ENCODE results near the gene NOA1. TPM values are rescaled to one million over a fixed set of nuclear protein-coding genes. Genes with fewer than 3 reads are reported as not detected.
A peak's percentile ranks its signal among the peaks of the same experiment; 100 is the strongest.

The NOA1 gene
- 10 to 100 TPM; 11.3 to 13.3 TPM for total RNA-seq
- polyA plus RNA-seq (ENCODE audit: insufficient read length in 6 of 6), result 10 to 100 TPM; 22.6 to 23.7 (median 23.3) TPM
- long read RNA-seq, donor 1, transcript NOA1-201 (7 exons, 3,415 nt), result major isoform, 23 of 37 reads
- long read RNA-seq, donor 1, partial matches to known transcripts, result 14 of 37 reads
- long read RNA-seq, donor 1, other reads (novel, unspliced or antisense), result 0 of 37 reads
- long read RNA-seq, donor 2, transcript NOA1-201 (7 exons, 3,415 nt), result major isoform, 14 of 20 reads
- long read RNA-seq, donor 2, partial matches to known transcripts, result 6 of 20 reads
- long read RNA-seq, donor 2, other reads (novel, unspliced or antisense), result 0 of 20 reads
- long read RNA-seq, donor 3, transcript NOA1-201 (7 exons, 3,415 nt), result major isoform, 16 of 16 reads
- long read RNA-seq, donor 3, partial matches to known transcripts, result 0 of 16 reads
- long read RNA-seq, donor 3, other reads (novel, unspliced or antisense), result 0 of 16 reads
- long read RNA-seq, donor 4, transcript NOA1-201 (7 exons, 3,415 nt), result major isoform, 19 of 25 reads
- long read RNA-seq, donor 4, partial matches to known transcripts, result 5 of 25 reads
- long read RNA-seq, donor 4, other reads (novel, unspliced or antisense), result 1 of 25 reads
- long read RNA-seq, donor 5, transcript NOA1-201 (7 exons, 3,415 nt), result major isoform, 23 of 23 reads
- long read RNA-seq, donor 5, partial matches to known transcripts, result 0 of 23 reads
- long read RNA-seq, donor 5, other reads (novel, unspliced or antisense), result 0 of 23 reads
- long read RNA-seq, donor 6, transcript NOA1-201 (7 exons, 3,415 nt), result major isoform, 15 of 125 reads
- long read RNA-seq, donor 6, partial matches to known transcripts, result 93 of 125 reads
- long read RNA-seq, donor 6, other reads (novel, unspliced or antisense), result 17 of 125 reads
- long read RNA-seq, donor 7, transcript NOA1-201 (7 exons, 3,415 nt), result major isoform, 9 of 9 reads
- long read RNA-seq, donor 7, partial matches to known transcripts, result 0 of 9 reads
- long read RNA-seq, donor 7, other reads (novel, unspliced or antisense), result 0 of 9 reads
- long read RNA-seq, donor 8, transcript NOA1-201 (7 exons, 3,415 nt), result major isoform, 25 of 25 reads
- long read RNA-seq, donor 8, partial matches to known transcripts, result 0 of 25 reads
- long read RNA-seq, donor 8, other reads (novel, unspliced or antisense), result 0 of 25 reads
- long read RNA-seq, donor 9, result 0 reads
- long read RNA-seq, donor 10, transcript NOA1-201 (7 exons, 3,415 nt), result major isoform, 8 of 9 reads
- long read RNA-seq, donor 10, partial matches to known transcripts, result 1 of 9 reads
- long read RNA-seq, donor 10, other reads (novel, unspliced or antisense), result 0 of 9 reads
- long read RNA-seq, donor 11, transcript NOA1-201 (7 exons, 3,415 nt), result major isoform, 8 of 8 reads
- long read RNA-seq, donor 11, partial matches to known transcripts, result 0 of 8 reads
- long read RNA-seq, donor 11, other reads (novel, unspliced or antisense), result 0 of 8 reads
- long read RNA-seq, donor 12, transcript NOA1-201 (7 exons, 3,415 nt), result major isoform, 19 of 24 reads
- long read RNA-seq, donor 12, partial matches to known transcripts, result 5 of 24 reads
- long read RNA-seq, donor 12, other reads (novel, unspliced or antisense), result 0 of 24 reads

- H3K9me3 ChIP-seq, result peaks cover 0 to 11% of the 10 kb centered on the region in 2 donors
- ATAC-seq, result peak; percentile 85
- H3K27ac ChIP-seq, result peak within 1 kb of the TSS; percentile 92 to 94
- peaks cover 0 to 25% of the 10 kb centered on the region in 2 donors for H3K36me3 ChIP-seq
- intact Hi-C loops (cut with DNase I), result no loop called here
- DNase-seq, result peak; percentile 97 to 100 (median 98)
- no peak for TF ChIP-seq CTCF (IDR thresholded peaks at IDR 0.05)
- peak within 1 kb of the TSS; percentile 62 to 95 for H3K4me3 ChIP-seq
- peaks cover 26 to 58% of the 10 kb centered on the region in 2 donors for H3K4me1 ChIP-seq
- H3K27me3 ChIP-seq, result no peaks in the 10 kb centered on the region
These were observed at the start of gene NOA1 for GRCh38 chr4:56977321-56978012. TSS of gene NOA1 (minus strand) at chr4:56977606. CDS start at chr4:56977585, 21 bp downstream.

- no peak overlapping the region for H3K4me3 ChIP-seq
- peaks cover 0 to 99% of the 10 kb centered on the region in 2 donors for H3K36me3 ChIP-seq
- ATAC-seq (no peak), DNase-seq (no peak)
- H3K27me3 ChIP-seq, result no peaks in the 10 kb centered on the region
- peaks cover 0 to 9% of the 10 kb centered on the region in 2 donors for H3K4me1 ChIP-seq
- TF ChIP-seq CTCF (IDR thresholded peaks at IDR 0.05), result no peak
- intact Hi-C loops (cut with DNase I), result no loop called here
- H3K27ac ChIP-seq, result no peak overlapping the region
- H3K9me3 ChIP-seq, result no peaks in the 10 kb centered on the region
These were observed 45.7 kb upstream of the NOA1 start for GRCh38 chr4:57023104-57023503.

- DNase-seq (no peak), ATAC-seq (peak; percentile 43)
- H3K27ac ChIP-seq, result peak overlapping the region in 1 of 2 donors; percentile 31
- peaks cover 0 to 9% of the 10 kb centered on the region in 2 donors for H3K4me1 ChIP-seq
- no peak for TF ChIP-seq CTCF (IDR thresholded peaks at IDR 0.05)
- H3K4me3 ChIP-seq, result no peak overlapping the region
- H3K36me3 ChIP-seq, result peaks cover 3 to 99% of the 10 kb centered on the region in 2 donors
- intact Hi-C loops (cut with DNase I), result no loop called here
- no peaks in the 10 kb centered on the region for H3K27me3 ChIP-seq
- no peaks in the 10 kb centered on the region for H3K9me3 ChIP-seq
These were observed 43.2 kb upstream of the NOA1 start for GRCh38 chr4:57020467-57021101.

- no peak overlapping the region for H3K4me3 ChIP-seq
- ATAC-seq (no peak), DNase-seq (no peak)
- intact Hi-C loops (cut with DNase I), result no loop called here
- H3K4me1 ChIP-seq, result peaks cover 0 to 9% of the 10 kb centered on the region in 2 donors
- H3K27ac ChIP-seq, result no peak overlapping the region
- H3K27me3 ChIP-seq, result no peaks in the 10 kb centered on the region
- no peaks in the 10 kb centered on the region for H3K9me3 ChIP-seq
- H3K36me3 ChIP-seq, result peaks cover 3 to 99% of the 10 kb centered on the region in 2 donors
- no peak for TF ChIP-seq CTCF (IDR thresholded peaks at IDR 0.05)
These were observed 41.6 kb upstream of the NOA1 start for GRCh38 chr4:57018980-57019379.

Data from left lung (tissue), 14 donors.